Gastrocnemius medialis (tissue), 4 donors: ENCODE measurements around the gene KCNS3. TPM values are rescaled to one million over a fixed set of nuclear protein-coding genes. Genes with fewer than 3 reads are reported as not detected.

Source experiments
- ATAC-seq, 2 donors: fragments of 150-250 bp; one replicate each; pipeline ENCODE4 v1.9.1; 2016
- DNase-seq, 2 donors: peaks; one replicate each; pipeline ENCODE4 v3.0.0-alpha.2; 2019
- H3K27ac ChIP-seq, 4 donors: fragments of 200-600 bp; sonication (generic); 1 replicate in 1 of 4; 2 replicates in 3 of 4; pipeline ENCODE4 v1.5.1; 2016 to 2018; ENCODE audit warnings: mild to moderate bottlenecking in 2 of 4, moderate library complexity in 1 of 4
- H3K27me3 ChIP-seq, 3 donors: fragments of 200-600 bp; sonication (generic) in 2 of 3; 1 replicate in 1 of 3; 2 replicates in 2 of 3; pipeline versions ENCODE4 v1.5.1 to v1.6.0; 2016 to 2019; ENCODE audit warnings: mild to moderate bottlenecking in 1 of 3, moderate library complexity in 1 of 3
- H3K36me3 ChIP-seq, 2 donors: fragments of 200-600 bp; sonication (generic) in 1 of 2; one replicate each; pipeline ENCODE4 v1.5.1; 2017 to 2018
- H3K4me1 ChIP-seq, 2 donors: fragments of 200-600 bp; sonication (generic) in 1 of 2; one replicate each; pipeline ENCODE4 v1.5.1; 2016 to 2017; ENCODE audit warnings: mild to moderate bottlenecking in 2 of 2
- H3K4me3 ChIP-seq, 4 donors: fragments of 200-600 bp; sonication (generic) in 3 of 4; 1 replicate in 1 of 4; 2 replicates in 3 of 4; pipeline ENCODE4 v1.5.1; 2016 to 2019; ENCODE audit warnings: mild to moderate bottlenecking in 2 of 4
- H3K9me3 ChIP-seq, 3 donors: fragments of 200-600 bp; sonication (generic) in 2 of 3; 1 replicate in 1 of 3; 2 replicates in 2 of 3; pipeline ENCODE4 v1.5.1; 2016 to 2019
- CTCF ChIP-seq, 5 experiments: fragments of 450-650 bp in 3 of 5; fragments of 200-600 bp in 2 of 5; sonication (generic) in 2 of 5; IDR thresholded peaks in 4 of 5; conservative IDR thresholded peaks in 1 of 5; 1 replicate in 4 of 5; 2 replicates in 1 of 5; pipeline ENCODE4 v1.5.1; 2016 to 2019; ENCODE audit warnings: antibody characterized with exemption in 5 of 5, mild to moderate bottlenecking in 3 of 5, moderate library complexity in 3 of 5
- POLR2A ChIP-seq, 2 donors: fragments of 450-650 bp; IDR thresholded peaks; one replicate each; pipeline ENCODE4 v1.6.1; 2017; ENCODE audit warnings: antibody characterized with exemption in 2 of 2, mild to moderate bottlenecking in 2 of 2, moderate library complexity in 2 of 2
- in situ Hi-C, 4 donors: fragments of 200-750 bp; cut with MboI; loops; one replicate each; pipeline versions ENCODE4 v1.15.0 to v1.8.0; 2017; ENCODE audit warnings: low sequenced_read_pairs in 4 of 4
- intact Hi-C: fragments of 100-400 bp; cut with DNase I; formaldehyde crosslinking; loops from one replicate; pipeline ENCODE4 v1.15.1; 2023; ENCODE audit warnings: low total_unique reads
- total RNA-seq, 4 donors: library from RNA; depleted of rRNA; stranded (reverse); fragments of >200 nt; gene quantifications; one replicate each; pipeline versions ENCODE4 v1.1.0 to v1.2.3, GENCODE V29; 2016

The KCNS3 gene
- total RNA-seq, 4 donors from 2014 or later = 25.8 to 103 (median 65.6) TPM

GRCh38 chr2:17947113-17947512 is 68.6 kb downstream of the KCNS3 start:
- no peak overlapping the region for H3K4me3 ChIP-seq
- TF ChIP-seq POLR2A (IDR thresholded peaks at IDR 0.05) (no peak), CTCF (IDR thresholded peaks at IDR 0.05 in 4 of 5, conservative IDR thresholded peaks at IDR 0.05 in 1 of 5) (no peak)
- no peak overlapping the region for H3K27ac ChIP-seq
- H3K27me3 ChIP-seq = no peaks in the 10 kb centered on the region
- no peaks in the 10 kb centered on the region for H3K36me3 ChIP-seq
- ATAC-seq (no peak), DNase-seq (no peak)
- no peaks in the 10 kb centered on the region for H3K9me3 ChIP-seq
- in situ Hi-C loops (no loop called here), intact Hi-C loops (no loop called here)
- H3K4me1 ChIP-seq = no peaks in the 10 kb centered on the region

- intact Hi-C loops = no loop called here
- in situ Hi-C loops = no loop called here
- H3K4me1 ChIP-seq = no peaks in the 10 kb centered on the region
- H3K27me3 ChIP-seq = no peaks in the 10 kb centered on the region
- no peak overlapping the region for H3K4me3 ChIP-seq
- H3K36me3 ChIP-seq = no peaks in the 10 kb centered on the region
- H3K9me3 ChIP-seq = no peaks in the 10 kb centered on the region
- TF ChIP-seq CTCF (IDR thresholded peaks at IDR 0.05 in 4 of 5, conservative IDR thresholded peaks at IDR 0.05 in 1 of 5) = no peak
- no peak for TF ChIP-seq POLR2A (IDR thresholded peaks at IDR 0.05)
- ATAC-seq (no peak), DNase-seq (no peak)
- H3K27ac ChIP-seq = no peak overlapping the region
These were observed 71.5 kb downstream of the KCNS3 start for GRCh38 chr2:17950006-17950405.

- H3K27me3 ChIP-seq = no peaks in the 10 kb centered on the region
- no peaks in the 10 kb centered on the region for H3K4me1 ChIP-seq
- in situ Hi-C loops (no loop called here), intact Hi-C loops (no loop called here)
- H3K27ac ChIP-seq = no peak overlapping the region
- H3K4me3 ChIP-seq = no peak overlapping the region
- no peaks in the 10 kb centered on the region for H3K36me3 ChIP-seq
- no peak for DNase-seq
- H3K9me3 ChIP-seq = no peaks in the 10 kb centered on the region
- ATAC-seq = no peak
- TF ChIP-seq POLR2A (IDR thresholded peaks at IDR 0.05) = no peak
- TF ChIP-seq CTCF (IDR thresholded peaks at IDR 0.05 in 4 of 5, conservative IDR thresholded peaks at IDR 0.05 in 1 of 5) = no peak
These were observed 73.1 kb downstream of the KCNS3 start for GRCh38 chr2:17951563-17951962.

- Histone ChIP-seq H3K4me1 (no peaks in the 10 kb centered on the region), H3K27ac (no peak overlapping the region), H3K9me3 (no peaks in the 10 kb centered on the region), H3K4me3 (no peak overlapping the region), H3K27me3 (no peaks in the 10 kb centered on the region), H3K36me3 (no peaks in the 10 kb centered on the region)
- intact Hi-C loops (no loop called here), in situ Hi-C loops (no loop called here)
- DNase-seq (no peak), ATAC-seq (no peak)
- no peak for TF ChIP-seq CTCF (IDR thresholded peaks at IDR 0.05 in 4 of 5, conservative IDR thresholded peaks at IDR 0.05 in 1 of 5)
- no peak for TF ChIP-seq POLR2A (IDR thresholded peaks at IDR 0.05)
These were observed 80.1 kb downstream of the KCNS3 start for GRCh38 chr2:17958466-17959092.

GRCh38 chr2:17959356-17959755 is 80.9 kb downstream of the KCNS3 start:
- in situ Hi-C loops = no loop called here
- Histone ChIP-seq H3K27me3 (no peaks in the 10 kb centered on the region), H3K9me3 (no peaks in the 10 kb centered on the region), H3K4me1 (no peaks in the 10 kb centered on the region), H3K27ac (no peak overlapping the region), H3K4me3 (no peak overlapping the region), H3K36me3 (no peaks in the 10 kb centered on the region)
- ATAC-seq (no peak), DNase-seq (no peak)
- TF ChIP-seq POLR2A (IDR thresholded peaks at IDR 0.05) (no peak), CTCF (IDR thresholded peaks at IDR 0.05 in 4 of 5, conservative IDR thresholded peaks at IDR 0.05 in 1 of 5) (no peak)
- intact Hi-C loops = no loop called here
